GM12801 (cell line): ENCODE results near the gene RSL24D1.

Experiments
- TF ChIP-seq, protein P1 (sequence below): IDR thresholded peaks from one replicate; pipeline ENCODE4 v1.5.1; 2011; ENCODE audit warnings: control low read depth; ENCODE audit not compliant: insufficient read length; ENCODE audit errors: extremely low read depth

Gene RSL24D1

DNA sequence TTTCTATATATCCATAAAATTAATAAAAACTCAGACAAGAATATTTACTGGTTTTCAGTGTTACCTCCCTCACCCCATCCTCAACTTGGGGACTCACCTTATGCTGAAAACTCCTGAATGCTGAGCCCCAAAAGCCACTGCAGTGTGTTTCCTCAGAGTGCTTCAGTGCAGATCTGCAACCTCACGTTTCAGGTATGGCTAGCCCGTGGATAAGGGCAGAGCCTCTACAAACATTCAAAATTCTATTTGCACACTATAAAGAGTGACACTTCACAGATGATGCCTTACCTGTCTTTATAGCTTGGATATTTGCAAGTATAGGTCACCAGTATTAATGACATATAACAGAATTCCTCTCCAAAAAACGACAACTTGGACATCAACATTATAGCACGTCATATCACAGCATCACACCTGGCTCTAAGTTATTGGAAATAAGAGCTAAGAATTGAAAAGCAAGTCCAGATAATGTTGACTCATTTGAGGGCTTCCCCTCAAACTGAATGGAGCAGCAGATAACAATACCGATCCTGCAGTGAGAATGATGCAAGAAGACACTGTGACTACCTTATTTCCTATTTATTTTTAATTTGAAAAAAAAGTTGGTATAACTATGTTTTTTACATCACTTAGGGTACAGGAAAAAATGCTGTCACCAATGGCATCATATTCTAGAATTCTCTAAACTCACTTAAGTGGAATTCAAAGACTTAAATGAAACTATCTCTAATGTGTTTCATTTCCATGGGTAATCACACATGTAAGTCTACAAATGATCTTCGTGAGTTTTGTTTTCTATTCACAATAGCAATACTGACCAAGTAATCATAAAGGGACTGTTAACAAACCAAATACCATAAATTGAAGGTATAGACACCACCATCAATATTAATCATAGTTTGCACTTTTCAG, 40.7 kb upstream of the RSL24D1 start:
- TF ChIP-seq, protein P1, sequence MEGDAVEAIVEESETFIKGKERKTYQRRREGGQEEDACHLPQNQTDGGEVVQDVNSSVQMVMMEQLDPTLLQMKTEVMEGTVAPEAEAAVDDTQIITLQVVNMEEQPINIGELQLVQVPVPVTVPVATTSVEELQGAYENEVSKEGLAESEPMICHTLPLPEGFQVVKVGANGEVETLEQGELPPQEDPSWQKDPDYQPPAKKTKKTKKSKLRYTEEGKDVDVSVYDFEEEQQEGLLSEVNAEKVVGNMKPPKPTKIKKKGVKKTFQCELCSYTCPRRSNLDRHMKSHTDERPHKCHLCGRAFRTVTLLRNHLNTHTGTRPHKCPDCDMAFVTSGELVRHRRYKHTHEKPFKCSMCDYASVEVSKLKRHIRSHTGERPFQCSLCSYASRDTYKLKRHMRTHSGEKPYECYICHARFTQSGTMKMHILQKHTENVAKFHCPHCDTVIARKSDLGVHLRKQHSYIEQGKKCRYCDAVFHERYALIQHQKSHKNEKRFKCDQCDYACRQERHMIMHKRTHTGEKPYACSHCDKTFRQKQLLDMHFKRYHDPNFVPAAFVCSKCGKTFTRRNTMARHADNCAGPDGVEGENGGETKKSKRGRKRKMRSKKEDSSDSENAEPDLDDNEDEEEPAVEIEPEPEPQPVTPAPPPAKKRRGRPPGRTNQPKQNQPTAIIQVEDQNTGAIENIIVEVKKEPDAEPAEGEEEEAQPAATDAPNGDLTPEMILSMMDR: no peak

DNA sequence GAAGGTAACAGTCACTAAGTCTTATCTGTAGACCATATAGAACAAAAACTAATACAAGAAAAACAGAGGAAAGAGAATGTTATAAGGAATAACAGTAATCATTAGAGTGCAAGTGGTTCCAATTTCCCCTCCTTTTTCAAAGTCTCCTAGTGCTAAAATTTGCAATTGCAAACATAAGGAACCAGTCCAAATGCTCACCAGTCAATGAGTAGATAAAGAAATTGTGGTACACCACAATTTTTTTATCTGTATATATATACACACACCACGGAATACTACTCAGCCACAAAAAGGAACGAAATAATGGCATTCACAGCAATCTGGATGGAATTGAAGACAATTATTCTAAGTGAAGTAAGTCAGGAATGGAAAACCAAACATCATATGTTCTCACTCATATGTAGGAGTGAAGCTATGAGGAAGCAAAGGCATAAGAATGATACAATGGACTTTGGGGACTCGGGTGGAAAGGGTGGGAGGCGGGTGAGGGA, 38.9 kb upstream of the RSL24D1 start:
- TF ChIP-seq, protein P1: no peak

DNA sequence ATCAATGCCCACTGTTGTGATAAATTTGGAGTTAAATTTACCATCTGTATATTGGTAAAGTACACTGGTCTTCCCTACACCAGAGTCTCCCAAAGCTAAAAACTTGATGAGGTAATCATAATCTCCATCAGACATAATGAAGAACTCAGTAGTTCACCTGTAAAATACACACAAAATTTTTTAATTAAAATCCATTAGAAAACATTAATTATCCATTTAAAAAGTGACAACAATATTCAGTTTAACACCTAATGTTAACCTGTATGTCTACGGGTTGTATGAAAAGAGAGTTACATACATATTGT, 38.0 kb upstream of the RSL24D1 start:
- TF ChIP-seq, protein P1: no peak

DNA sequence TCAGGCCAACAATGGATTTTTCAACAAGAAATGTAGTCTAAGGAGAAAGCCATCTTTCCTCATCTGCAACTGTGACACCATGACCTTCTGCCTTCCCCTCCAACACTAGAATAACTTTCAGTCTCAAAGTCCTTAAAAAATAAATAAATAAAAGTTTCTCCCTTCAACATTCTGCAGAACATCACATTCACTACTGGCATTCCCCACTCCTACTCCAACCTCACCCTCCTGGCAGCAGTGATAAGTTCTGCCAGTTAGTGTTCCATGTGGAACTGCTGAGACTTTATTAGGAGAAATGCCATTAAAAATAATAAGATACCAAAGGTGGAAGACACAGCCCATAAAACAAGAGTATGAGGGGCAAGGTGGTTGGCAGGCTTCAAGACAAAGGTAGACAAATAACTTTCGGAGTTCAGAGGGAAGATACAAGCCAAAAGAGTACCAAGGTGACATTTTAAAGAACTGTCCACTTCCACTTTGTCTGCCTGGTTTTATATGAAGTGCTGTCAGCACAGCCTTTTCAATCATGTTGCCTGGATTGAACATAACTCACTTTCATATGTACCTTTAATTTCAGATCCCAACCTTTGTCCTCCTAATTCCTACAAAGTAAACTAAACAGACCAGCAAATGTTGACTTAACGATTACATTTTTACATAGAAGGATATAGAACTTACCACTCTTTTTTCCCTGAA, 37.5 kb upstream of the RSL24D1 start:
- TF ChIP-seq, protein P1: no peak

DNA sequence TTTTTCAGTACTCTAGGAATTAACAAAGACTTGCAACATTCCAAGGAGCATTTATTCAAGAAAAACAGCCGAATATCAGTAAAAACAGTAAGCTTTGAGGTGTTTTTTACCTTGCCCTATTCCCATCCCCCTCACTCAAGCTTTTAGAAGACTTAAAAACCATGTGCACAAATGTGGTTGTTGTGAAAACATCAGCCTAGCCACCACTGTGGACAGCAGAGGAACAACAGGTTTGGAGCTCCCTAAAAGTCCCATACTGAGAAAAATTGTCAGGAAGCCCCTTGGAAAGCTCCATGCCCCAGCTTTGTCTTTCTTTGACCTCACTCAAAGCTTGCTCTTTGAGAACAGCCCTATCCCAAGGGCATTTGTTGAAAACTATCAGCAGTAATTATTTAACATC, 34.7 kb upstream of the RSL24D1 start:
- TF ChIP-seq, protein P1: no peak

DNA sequence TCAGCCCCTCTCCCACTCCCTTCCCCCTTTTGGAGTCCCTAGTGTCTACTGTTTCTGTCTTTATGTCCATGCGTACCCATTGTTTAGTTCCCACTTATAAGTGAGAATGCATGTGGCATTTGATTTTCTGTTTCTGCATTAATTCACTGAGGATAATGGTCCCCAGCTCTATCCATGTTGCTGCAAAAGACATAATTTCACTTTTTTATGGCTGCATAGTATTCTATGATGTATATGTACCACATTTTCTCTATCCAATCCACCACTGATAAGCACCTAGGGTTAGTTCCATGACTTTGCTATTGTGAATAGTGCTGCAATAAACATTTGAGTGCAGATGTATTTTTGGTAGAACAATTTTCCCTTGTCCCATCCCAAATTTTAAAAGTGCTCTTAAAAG, 34.2 kb upstream of the RSL24D1 start:
- TF ChIP-seq, protein P1: no peak

DNA sequence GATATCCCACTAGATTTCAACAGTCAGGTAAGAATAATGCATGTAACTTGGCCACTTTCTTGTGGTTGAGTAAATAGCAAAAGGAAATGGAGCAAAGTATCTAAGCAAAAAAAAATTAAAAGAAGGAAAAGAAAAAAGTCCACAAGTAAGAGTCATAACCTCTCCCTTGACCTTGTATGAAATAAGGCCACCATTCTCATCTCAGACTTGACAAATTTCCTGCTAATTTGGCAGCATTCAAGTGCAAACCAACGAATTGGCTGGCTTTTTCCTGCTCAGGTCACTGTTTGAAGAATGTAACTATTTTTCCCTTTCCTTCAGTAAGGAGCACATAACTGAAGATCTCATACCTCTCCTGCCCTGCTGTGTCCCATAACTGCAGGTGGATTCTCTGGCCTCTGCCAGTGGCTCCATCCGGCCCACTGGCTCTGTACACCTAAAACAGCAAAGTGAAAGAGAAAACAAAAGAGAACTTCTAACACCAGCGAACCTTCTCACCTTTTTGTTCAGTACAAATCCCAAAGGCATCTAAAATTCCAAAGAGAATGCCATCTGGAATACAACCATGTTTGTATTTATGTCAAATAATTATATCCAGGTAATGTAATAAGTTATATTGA, 33.4 kb upstream of the RSL24D1 start:
- TF ChIP-seq, protein P1: no peak
